OCI-LY1 (cell line): Measurements from ENCODE around the gene ITGB3BP.

Experiments used
- H2AFZ ChIP-seq: fragments of 200-600 bp; sonication (generic), shearing (Covaris generic); 2 replicates; pipeline ENCODE4 v1.6.0; 2014; ENCODE audit warnings: antibody characterized with exemption, mild to moderate bottlenecking, low read length
- H3F3A ChIP-seq: fragments of 200-600 bp; sonication (generic), shearing (Covaris generic); 2 replicates; pipeline ENCODE4 v1.6.0; 2014; ENCODE audit warnings: mild to moderate bottlenecking, antibody characterized with exemption, low read length, moderate library complexity; ENCODE audit not compliant: insufficient read depth
- H3K27ac ChIP-seq: fragments of 200-600 bp; sonication (generic); 2 replicates; pipeline ENCODE4 v1.5.1; 2014; ENCODE audit warnings: low read length, mixed run types, mild to moderate bottlenecking, low read depth; ENCODE audit not compliant: poor library complexity, severe bottlenecking
- H3K27me3 ChIP-seq: fragments of 200-600 bp; sonication (generic); 2 replicates; pipeline ENCODE4 v1.6.0; 2014; ENCODE audit warnings: antibody characterized with exemption, mild to moderate bottlenecking, low read length, moderate library complexity; ENCODE audit not compliant: insufficient read depth
- H3K36me3 ChIP-seq: fragments of 200-600 bp; sonication (generic); 2 replicates; pipeline ENCODE4 v1.6.1; 2014; ENCODE audit warnings: mild to moderate bottlenecking, antibody characterized with exemption, low read length, moderate library complexity, mixed read lengths; ENCODE audit not compliant: insufficient read depth
- H3K4me1 ChIP-seq: fragments of 200-600 bp; sonication (generic); 2 replicates; pipeline ENCODE4 v1.5.1; 2014; ENCODE audit warnings: mild to moderate bottlenecking, low read length, moderate library complexity; ENCODE audit not compliant: insufficient read depth, severe bottlenecking
- H3K4me2 ChIP-seq: fragments of 200-600 bp; sonication (generic), shearing (Covaris generic); 2 replicates; pipeline ENCODE4 v1.6.1; 2014; ENCODE audit warnings: low read length
- H3K4me3 ChIP-seq: fragments of 200-600 bp; sonication (generic); 2 replicates; pipeline ENCODE4 v1.5.1; 2014; ENCODE audit warnings: low read length, low read depth, mild to moderate bottlenecking, mixed read lengths; ENCODE audit not compliant: poor library complexity, severe bottlenecking
- H3K79me2 ChIP-seq: fragments of 200-600 bp; shearing (Covaris generic); 2 replicates; pipeline ENCODE4 v1.6.1; 2016; ENCODE audit warnings: mixed run types, low read length, mixed read lengths; ENCODE audit not compliant: insufficient read depth
- H3K9ac ChIP-seq: fragments of 200-600 bp; sonication (generic), shearing (Covaris generic); 2 replicates; pipeline ENCODE4 v1.6.1; 2014; ENCODE audit warnings: mild to moderate bottlenecking, low read length, mixed read lengths
- H3K9me2 ChIP-seq: fragments of 200-600 bp; sonication (generic), shearing (Covaris generic); 2 replicates; pipeline ENCODE4 v1.6.1; 2014; ENCODE audit warnings: low read depth, mild to moderate bottlenecking, low read length, mixed read lengths
- H3K9me3 ChIP-seq: fragments of 200-600 bp; shearing (Covaris generic); 2 replicates; pipeline ENCODE4 v1.6.1; 2014; ENCODE audit warnings: low read length, mixed read lengths
- H4K20me1 ChIP-seq: fragments of 200-600 bp; sonication (generic), shearing (Covaris generic); 2 replicates; pipeline ENCODE4 v1.6.0; 2016; ENCODE audit warnings: mild to moderate bottlenecking, low read length; ENCODE audit not compliant: insufficient read depth
- CTCF ChIP-seq: fragments of 200-600 bp; sonication (generic), shearing (Covaris generic); IDR thresholded peaks from 2 replicates; pipeline ENCODE4 v1.5.1; 2017; ENCODE audit warnings: mild to moderate bottlenecking, antibody characterized with exemption, low read length, moderate library complexity, mixed read lengths
- EZH2 ChIP-seq: fragments of 200-600 bp; sonication (generic), shearing (Covaris generic); IDR thresholded peaks from 2 replicates; pipeline ENCODE4 v1.8.0; 2017; ENCODE audit warnings: borderline replicate concordance, mixed run types, mild to moderate bottlenecking, antibody characterized with exemption, low read length, moderate library complexity, mixed read lengths

Gene ITGB3BP

GRCh38 chr1:63548303-63548702, 25.3 kb upstream of the ITGB3BP start:
- Histone ChIP-seq H4K20me1 (no peaks in the 10 kb centered on the region), H3K36me3 (no peaks in the 10 kb centered on the region), H3F3A (no peaks in the 10 kb centered on the region), H3K4me2 (no peak overlapping the region), H2AFZ (no peak overlapping the region), H3K9me3 (no peaks in the 10 kb centered on the region), H3K4me3 (no peak overlapping the region), H3K9ac (no peak overlapping the region), H3K4me1 (no peaks in the 10 kb centered on the region), H3K27ac (no peak overlapping the region), H3K79me2 (no peaks in the 10 kb centered on the region), H3K9me2 (no peaks in the 10 kb centered on the region), H3K27me3 (no peaks in the 10 kb centered on the region)
- TF ChIP-seq EZH2 (no peak), CTCF (no peak)

- H2AFZ ChIP-seq: no peak overlapping the region
- H4K20me1 ChIP-seq: no peaks in the 10 kb centered on the region
- no peaks in the 10 kb centered on the region for H3K79me2 ChIP-seq
- H3K4me3 ChIP-seq: no peak overlapping the region
- no peak overlapping the region for H3K9ac ChIP-seq
- H3K27ac ChIP-seq: no peak overlapping the region
- no peaks in the 10 kb centered on the region for H3K27me3 ChIP-seq
- no peaks in the 10 kb centered on the region for H3K4me1 ChIP-seq
- no peaks in the 10 kb centered on the region for H3K9me2 ChIP-seq
- TF ChIP-seq CTCF (no peak), EZH2 (no peak)
- no peak overlapping the region for H3K4me2 ChIP-seq
- H3K36me3 ChIP-seq: no peaks in the 10 kb centered on the region
- no peaks in the 10 kb centered on the region for H3F3A ChIP-seq
- H3K9me3 ChIP-seq: no peaks in the 10 kb centered on the region
Measured at GRCh38 chr1:63547621-63548294, 24.7 kb upstream of the ITGB3BP start.

- Histone ChIP-seq H3K36me3 (no peaks in the 10 kb centered on the region), H4K20me1 (no peaks in the 10 kb centered on the region), H3F3A (no peaks in the 10 kb centered on the region), H3K27ac (no peak overlapping the region), H3K9me3 (no peaks in the 10 kb centered on the region), H3K9me2 (no peaks in the 10 kb centered on the region), H2AFZ (no peak overlapping the region), H3K4me1 (no peaks in the 10 kb centered on the region), H3K79me2 (no peaks in the 10 kb centered on the region), H3K4me3 (no peak overlapping the region), H3K27me3 (no peaks in the 10 kb centered on the region), H3K4me2 (no peak overlapping the region), H3K9ac (no peak overlapping the region)
- TF ChIP-seq CTCF: no peak
- no peak for TF ChIP-seq EZH2
Measured at GRCh38 chr1:63545780-63546179, 22.8 kb upstream of the ITGB3BP start.
